Body of pancreas (tissue), 4 donors: ENCODE data around the gene TNRC6A. TPM values are rescaled to one million over a fixed set of nuclear protein-coding genes. Genes with fewer than 3 reads are reported as not detected.

Source experiments
- ATAC-seq: fragments of 150-250 bp; one replicate; pipeline ENCODE4 v1.9.1; 2016
- DNase-seq, 4 donors: peaks; one replicate each; pipeline ENCODE4 v3.0.0-alpha.2; 2019
- H3K27ac ChIP-seq, 4 donors: fragments of 200-600 bp; sonication (generic); 1 replicate in 3 of 4; 2 replicates in 1 of 4; pipeline versions ENCODE4 v1.5.1 to v1.6.1; 2016 to 2019; ENCODE audit warnings: mild to moderate bottlenecking in 1 of 4, mixed read lengths in 1 of 4, moderate library complexity in 1 of 4
- H3K27me3 ChIP-seq, 2 donors: fragments of 200-600 bp; sonication (generic); one replicate each; pipeline ENCODE4 v1.6.0; 2016; ENCODE audit warnings: mild to moderate bottlenecking in 1 of 2
- H3K36me3 ChIP-seq, 2 donors: fragments of 200-600 bp; sonication (generic); replicated peaks in 1 of 2; 2 replicates each; pipeline ENCODE4 v1.5.1; 2016; ENCODE audit warnings: low read depth in 2 of 2; ENCODE audit not compliant: insufficient read depth in 1 of 2
- H3K4me1 ChIP-seq: fragments of 200-600 bp; sonication (generic); one replicate; pipeline ENCODE4 v1.6.0; 2016
- H3K4me3 ChIP-seq, 2 donors: fragments of 200-600 bp; sonication (generic); 1 replicate in 1 of 2; 2 replicates in 1 of 2; pipeline ENCODE4 v1.5.1; 2016 to 2019
- H3K9me3 ChIP-seq, 3 donors: fragments of 200-600 bp; sonication (generic); 1 replicate in 2 of 3; 2 replicates in 1 of 3; pipeline ENCODE4 v1.5.1; 2016
- CTCF ChIP-seq, 7 experiments: fragments of 450-650 bp in 4 of 7; fragments of 200-600 bp in 3 of 7; sonication (generic) in 3 of 7; IDR thresholded peaks; one replicate each; pipeline ENCODE4 v1.5.1; 2016 to 2019; ENCODE audit warnings: antibody characterized with exemption in 7 of 7
- POLR2A ChIP-seq, 3 donors: fragments of 450-650 bp; IDR thresholded peaks; one replicate each; pipeline ENCODE4 v1.6.1; 2016; ENCODE audit warnings: antibody characterized with exemption in 3 of 3, mild to moderate bottlenecking in 2 of 3
- WGBS, 2 donors: methylation state at CpG; one replicate each; pipeline ENCODE4 v1.1.5; 2017; 5-methylcytosine and 5-hydroxymethylcytosine counted together
- intact Hi-C: fragments of 100-400 bp; cut with DNase I; formaldehyde crosslinking; loops from one replicate; pipeline ENCODE4 v1.15.1; 2023
- total RNA-seq, 2 donors: library from RNA; depleted of rRNA; stranded (reverse); fragments of >200 nt; gene quantifications; one replicate each; pipeline ENCODE4 v1.1.0, GENCODE V29; 2016

The TNRC6A gene
- total RNA-seq, 2 donors from 2014 or later, result 46.1 to 82.2 TPM

GRCh38 chr16:24692854-24693253, 36.6 kb upstream of the TNRC6A start:
- Histone ChIP-seq H3K4me1 (no peaks in the 10 kb centered on the region), H3K9me3 (no peaks in the 10 kb centered on the region), H3K36me3 (no peaks in the 10 kb centered on the region), H3K27ac (no peak overlapping the region), H3K27me3 (no peaks in the 10 kb centered on the region), H3K4me3 (no peak overlapping the region)
- 54 to 67% methylated on average over 7 of the region's 7 CpGs for WGBS, 2 donors
- no peak for ATAC-seq
- TF ChIP-seq CTCF (IDR thresholded peaks at IDR 0.05), result no peak
- TF ChIP-seq POLR2A (IDR thresholded peaks at IDR 0.05), result no peak
- intact Hi-C loops, result no loop called here
- no peak for DNase-seq

GRCh38 chr16:24694931-24695330, 34.5 kb upstream of the TNRC6A start:
- Histone ChIP-seq H3K27me3 (no peaks in the 10 kb centered on the region), H3K4me1 (no peaks in the 10 kb centered on the region), H3K27ac (no peak overlapping the region), H3K4me3 (no peak overlapping the region), H3K9me3 (no peaks in the 10 kb centered on the region), H3K36me3 (no peaks in the 10 kb centered on the region)
- ATAC-seq, result no peak
- intact Hi-C loops, result no loop called here
- WGBS, 2 donors, result 45 to 64% methylated on average over 5 of the region's 5 CpGs
- DNase-seq, result no peak
- no peak for TF ChIP-seq POLR2A (IDR thresholded peaks at IDR 0.05)
- TF ChIP-seq CTCF (IDR thresholded peaks at IDR 0.05), result no peak

- Histone ChIP-seq H3K27ac (no peak overlapping the region), H3K4me1 (peaks cover 17% of the 10 kb centered on the region), H3K9me3 (no peaks in the 10 kb centered on the region), H3K36me3 (no peaks in the 10 kb centered on the region), H3K27me3 (no peaks in the 10 kb centered on the region), H3K4me3 (no peak overlapping the region)
- TF ChIP-seq CTCF (IDR thresholded peaks at IDR 0.05) (no peak), POLR2A (IDR thresholded peaks at IDR 0.05) (no peak)
- DNase-seq (no peak), ATAC-seq (no peak)
- intact Hi-C loops, result no loop called here
- 90 to 97% methylated on average over 5 of the region's 5 CpGs for whole genome bisulfite sequencing, 2 donors
Measured at GRCh38 chr16:24696699-24697098, 32.8 kb upstream of the TNRC6A start.

- Histone ChIP-seq H3K36me3 (no peaks in the 10 kb centered on the region), H3K27me3 (no peaks in the 10 kb centered on the region), H3K4me3 (no peak overlapping the region), H3K9me3 (no peaks in the 10 kb centered on the region), H3K4me1 (peaks cover 28% of the 10 kb centered on the region), H3K27ac (no peak overlapping the region)
- intact Hi-C loops, result no loop called here
- DNase-seq (no peak), ATAC-seq (no peak)
- WGBS, 2 donors, result 71 to 81% methylated on average over 5 of the region's 5 CpGs
- TF ChIP-seq POLR2A (IDR thresholded peaks at IDR 0.05) (no peak), CTCF (IDR thresholded peaks at IDR 0.05) (no peak)
Measured at GRCh38 chr16:24698308-24698707, 31.1 kb upstream of the TNRC6A start.

GRCh38 chr16:24699151-24699723, 30.2 kb upstream of the TNRC6A start:
- Histone ChIP-seq H3K27me3 (no peaks in the 10 kb centered on the region), H3K4me1 (peaks cover 28% of the 10 kb centered on the region), H3K27ac (no peak overlapping the region), H3K9me3 (no peaks in the 10 kb centered on the region), H3K36me3 (no peaks in the 10 kb centered on the region), H3K4me3 (no peak overlapping the region)
- TF ChIP-seq POLR2A (IDR thresholded peaks at IDR 0.05) (no peak), CTCF (IDR thresholded peaks at IDR 0.05) (no peak)
- intact Hi-C loops, result no loop called here
- DNase-seq (no peak), ATAC-seq (no peak)
- 94% methylated on average over 7 of the region's 7 CpGs for WGBS, 2 donors
